Myocyte (in vitro differentiated cells): ENCODE data around the gene TXLNG. TPM values are rescaled to one million over a fixed set of nuclear protein-coding genes. Genes with fewer than 3 reads are reported as not detected.

Experiments
- DNase-seq: peaks from one replicate; pipeline ENCODE4 v3.0.0-alpha.2; 2012; ENCODE audit warnings: low read depth
- total RNA-seq: library from RNA; depleted of rRNA; stranded (reverse); fragments of >200 nt; gene quantifications from 2 replicates; pipeline ENCODE4 v1.2.3, GENCODE V29; 2014

The TXLNG gene
- total RNA-seq, 1 donor from 2014 or later, result 5.8 TPM

DNA sequence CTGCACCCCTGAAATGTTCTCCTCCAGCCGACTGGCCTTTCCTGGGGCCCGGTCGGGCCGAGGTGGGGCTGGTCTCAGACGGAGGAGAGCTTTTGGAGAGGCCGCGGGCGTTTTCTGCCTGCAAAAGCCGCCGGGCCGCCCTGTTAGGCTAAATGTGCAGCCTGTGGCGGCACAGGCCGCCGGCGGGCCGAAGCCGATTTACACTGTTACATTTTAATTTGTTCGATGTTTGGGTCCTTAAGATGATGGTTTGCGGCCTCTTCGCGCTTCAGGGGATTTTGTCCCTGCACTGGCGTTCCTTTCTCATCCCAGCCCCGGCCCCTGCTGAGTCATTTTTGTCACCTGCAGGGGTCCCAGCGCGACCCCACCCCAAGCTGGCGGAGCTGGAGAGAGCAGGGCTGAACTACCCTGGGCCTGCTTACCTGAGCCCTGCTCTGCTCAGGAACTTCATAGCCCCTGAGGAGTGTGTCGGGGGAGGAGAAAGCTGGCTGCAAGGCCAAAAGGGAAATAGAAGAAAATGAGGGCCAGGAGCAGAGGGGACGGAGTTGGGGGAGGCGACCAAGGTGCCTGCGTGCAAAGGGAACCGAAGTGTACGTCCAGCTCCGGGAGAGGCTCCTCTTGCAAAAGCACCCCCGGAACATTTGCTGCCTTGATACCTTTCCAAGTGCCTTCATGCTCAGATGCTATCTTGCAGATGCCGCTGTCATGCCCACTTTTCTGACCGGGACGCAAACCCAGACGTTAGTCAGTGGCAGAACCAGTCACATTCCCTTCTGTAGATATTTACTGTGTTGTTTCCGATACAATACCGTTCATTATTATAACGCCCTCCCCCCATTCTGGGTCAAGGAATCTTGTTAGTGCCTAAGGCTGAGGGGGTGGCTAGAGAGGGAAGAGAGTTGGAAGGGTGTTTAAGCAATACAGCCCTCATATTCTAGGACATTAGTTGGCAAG is 84.9 kb downstream of the TXLNG start:
- DNase-seq, result peak; percentile 19

DNA sequence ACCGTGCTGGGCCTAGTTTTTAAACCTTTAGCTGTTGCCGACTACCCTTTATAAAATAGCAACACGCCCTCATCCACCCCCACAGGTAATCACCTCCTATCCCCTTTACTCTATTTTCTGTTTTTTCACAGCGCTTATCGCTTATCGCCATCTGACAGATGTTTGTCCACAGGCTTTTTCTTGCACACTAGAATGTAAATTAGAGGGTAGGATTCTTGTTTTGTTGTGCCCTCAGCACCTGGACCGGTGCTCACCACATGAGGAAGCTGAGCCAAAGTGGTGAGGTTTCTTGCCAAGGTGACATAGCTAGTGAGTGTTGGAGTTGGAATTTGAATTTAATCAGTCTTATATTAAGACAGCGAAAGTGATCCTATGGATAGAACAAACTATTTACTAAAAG is 86.8 kb downstream of the TXLNG start:
- DNase-seq, result no peak

DNA sequence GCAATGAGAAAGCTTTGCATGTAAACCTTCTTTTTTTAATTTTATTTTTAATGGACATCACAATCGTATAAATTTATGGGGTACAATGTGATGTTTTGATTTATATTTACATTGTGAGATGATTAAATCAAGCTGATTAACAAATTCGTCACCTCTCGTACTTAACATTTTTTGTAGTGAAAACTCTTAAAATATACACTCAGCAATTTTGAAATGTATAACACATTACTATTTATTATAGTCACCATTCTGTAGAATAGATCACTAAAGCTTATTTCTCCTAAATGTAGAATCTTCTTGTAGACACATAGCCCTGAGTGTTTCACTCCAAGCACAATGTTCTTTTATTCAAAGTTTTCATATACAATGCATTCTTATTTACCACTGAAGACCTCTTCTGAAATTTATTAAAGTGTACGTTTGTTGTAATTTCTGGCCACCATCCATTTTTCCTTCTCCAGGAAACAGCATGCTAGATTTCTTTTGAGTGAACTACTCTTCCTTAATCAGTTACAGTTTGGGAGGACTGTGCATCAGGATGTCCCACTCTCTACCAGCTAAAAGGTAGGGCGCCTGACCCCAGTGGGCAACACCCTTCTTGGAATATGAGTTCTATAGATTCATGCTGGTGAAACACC is 88.3 kb downstream of the TXLNG start:
- DNase-seq, result no peak

DNA sequence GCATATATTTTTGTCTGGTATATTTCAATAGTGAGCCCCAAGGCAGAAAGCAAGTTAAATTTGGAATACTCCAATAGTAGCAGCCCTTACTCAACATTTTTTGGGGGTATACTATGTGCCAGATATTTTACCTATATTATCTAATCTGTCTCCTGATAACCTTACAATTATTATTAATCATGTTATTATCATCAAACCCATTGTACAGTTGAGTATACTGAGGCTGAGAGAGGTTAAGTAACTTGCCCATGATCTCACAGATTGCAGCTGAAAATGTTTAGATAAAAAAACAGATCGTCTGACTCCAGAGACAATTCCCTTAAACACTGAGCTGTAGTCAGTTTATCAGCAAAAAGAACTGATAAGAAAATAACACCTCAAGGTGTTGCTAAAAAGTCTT is 90.4 kb downstream of the TXLNG start:
- no peak for DNase-seq

DNA sequence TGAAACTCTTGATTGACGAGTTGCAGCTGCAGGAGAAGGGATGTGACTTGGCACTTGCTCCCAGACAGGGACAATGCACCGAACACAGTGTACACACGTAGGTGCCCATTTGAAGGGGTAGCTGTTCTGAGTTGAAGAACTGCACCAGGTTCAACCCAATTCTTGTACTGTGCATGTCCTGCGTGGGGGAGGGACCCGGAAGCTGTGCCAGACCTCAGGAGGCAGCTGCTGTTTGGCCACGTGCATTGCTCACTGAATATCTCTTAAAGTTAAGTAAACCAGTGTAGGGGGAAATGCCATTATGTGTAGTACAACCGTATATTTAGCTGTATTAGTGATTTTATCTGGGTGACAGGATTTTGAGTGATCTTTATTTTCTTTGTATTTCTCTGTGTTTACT is 95.9 kb downstream of the TXLNG start:
- DNase-seq, result peak; percentile 61

DNA sequence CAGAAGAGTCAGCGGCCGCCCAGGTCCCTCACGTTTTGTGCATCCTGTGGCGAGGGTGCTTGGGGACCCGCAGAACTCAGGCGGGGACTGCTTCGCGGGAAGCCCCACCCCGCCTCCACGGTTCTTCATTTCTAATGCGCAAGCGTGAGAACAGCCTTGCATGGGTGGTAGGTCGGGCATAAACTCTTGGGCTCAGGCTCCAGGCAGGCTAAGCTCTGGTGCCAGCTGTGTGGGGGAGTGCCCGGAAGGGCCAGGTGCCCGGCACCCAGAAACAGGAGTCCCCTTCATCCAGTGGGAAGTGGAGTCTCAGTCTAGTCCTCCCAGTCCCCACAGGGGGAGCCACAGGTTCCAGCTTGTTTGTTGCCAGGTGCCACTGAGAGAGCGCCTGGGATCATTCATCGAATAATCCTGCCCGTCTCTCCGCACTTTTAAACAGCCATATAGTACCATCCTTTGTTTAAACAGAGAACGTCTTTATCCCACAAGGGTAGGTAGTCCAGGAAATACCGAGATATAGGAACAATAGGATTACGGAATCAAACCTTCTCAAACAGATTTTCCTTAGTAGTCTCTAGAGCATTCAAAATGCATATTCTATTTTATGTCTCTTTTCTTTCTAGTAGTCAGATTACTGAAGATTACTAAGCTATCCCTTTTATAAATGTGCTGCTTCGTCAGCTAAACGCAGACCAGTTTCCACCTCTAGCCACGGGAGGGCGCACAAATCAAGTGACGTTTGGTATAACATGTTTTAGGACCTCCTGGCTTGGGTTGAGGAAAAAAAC is 96.6 kb downstream of the TXLNG start:
- DNase-seq, result peak; percentile 81

DNA sequence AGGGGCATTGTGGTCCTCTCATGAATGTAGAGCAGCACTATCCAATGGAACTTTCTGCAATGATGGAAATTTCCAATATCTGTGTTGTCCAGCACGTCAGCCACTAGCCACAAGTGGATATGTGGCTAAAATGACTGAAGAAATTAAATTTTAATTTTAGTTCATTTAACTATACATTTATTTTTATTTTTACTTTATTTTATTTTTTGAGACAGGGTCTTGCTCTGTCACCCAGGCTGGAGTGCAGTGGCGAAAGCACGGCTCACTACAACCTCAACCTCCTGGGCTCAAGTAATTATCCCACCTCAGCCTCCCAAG is 97.2 kb downstream of the TXLNG start:
- DNase-seq, result no peak

DNA sequence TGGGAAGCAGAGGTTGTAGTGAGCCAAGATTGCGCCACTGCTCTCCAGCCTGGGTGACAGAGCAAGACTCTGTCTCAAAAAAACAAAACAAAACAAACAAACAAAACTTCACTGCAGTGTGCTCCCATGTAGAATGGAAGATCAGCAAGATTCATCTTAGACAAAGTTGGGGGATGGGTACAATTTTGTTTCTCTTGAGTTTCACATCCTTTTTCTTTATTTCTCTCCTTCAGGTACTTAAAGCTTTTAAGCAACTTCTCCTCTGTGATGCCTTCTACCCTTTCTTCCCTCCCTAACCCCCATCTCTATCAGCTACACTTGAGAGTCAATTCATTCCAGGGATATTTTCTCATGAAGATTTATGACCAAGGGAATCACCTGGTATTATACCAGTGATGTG is 99.4 kb downstream of the TXLNG start:
- no peak for DNase-seq

DNA sequence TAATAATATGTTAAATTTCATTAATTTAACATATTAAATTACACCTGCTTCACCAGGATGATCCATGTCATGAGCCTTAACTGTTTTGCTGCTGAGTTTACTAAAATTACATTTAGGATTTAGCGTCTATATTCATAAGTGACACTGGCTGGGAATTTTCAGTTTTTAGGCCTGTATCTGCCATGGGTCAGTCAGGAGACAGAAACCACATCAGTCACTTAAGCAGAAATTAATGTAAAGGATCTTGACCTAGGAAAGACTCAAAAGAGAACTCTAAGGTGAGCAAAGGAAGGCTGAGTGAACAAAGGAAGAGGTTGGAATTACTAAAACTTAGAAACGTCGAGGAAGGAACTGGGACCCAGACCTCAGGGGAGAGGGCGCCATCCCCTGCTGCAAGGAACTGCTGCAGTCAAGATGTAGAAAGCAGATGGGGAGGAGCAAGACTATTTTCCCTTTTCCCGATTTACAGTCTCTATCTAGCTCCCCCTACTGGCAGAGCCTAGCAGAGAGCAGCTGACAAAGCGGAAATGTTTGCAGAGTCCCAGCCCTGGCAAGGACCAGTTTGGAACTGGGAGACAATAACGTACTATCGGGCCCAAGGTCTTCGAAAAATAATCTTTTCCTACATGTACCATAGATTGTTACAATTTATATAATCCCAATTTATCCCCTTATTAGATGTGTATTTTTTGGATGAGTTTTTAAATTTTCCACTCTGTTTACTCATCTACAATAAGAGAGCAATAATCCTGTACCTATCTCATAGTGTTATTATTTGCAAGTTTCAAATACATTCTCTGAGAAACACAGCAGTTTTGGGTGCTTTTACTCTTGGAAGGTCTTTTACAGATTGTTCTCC is 106.5 kb downstream of the TXLNG start:
- peak; percentile 79 for DNase-seq

Other genes with a start within 250 kb of the TXLNG start
- gene S100G, start 136.3 kb upstream of the TXLNG start, total RNA-seq, result not detected in 2 replicates
- gene CTPS2, start 73.8 kb upstream of the TXLNG start, total RNA-seq, result 4.8 and 5.7 TPM in 2 replicates
- 15.6 and 18.5 TPM in 2 replicates for gene SYAP1, start 66.9 kb upstream of the TXLNG start, total RNA-seq
- 87.1 and 96.9 TPM in 2 replicates for gene RBBP7, start 83.9 kb downstream of the TXLNG start, total RNA-seq
- 2.1 and 4.9 TPM in 2 replicates for gene REPS2, start 160.2 kb downstream of the TXLNG start, total RNA-seq